HuH-7.5 (cell line): ENCODE results near the gene BUB1.
"Not testable (repeated sequence)": the region's sequence is repeated elsewhere in the genome, so short reads cannot be mapped to it uniquely, and the experiment has no call there.

Experiments
- DNase-seq: peaks from one replicate; pipeline ENCODE4 v3.0.0; 2011; ENCODE audit warnings: low spot score

BUB1 gene

DNA sequence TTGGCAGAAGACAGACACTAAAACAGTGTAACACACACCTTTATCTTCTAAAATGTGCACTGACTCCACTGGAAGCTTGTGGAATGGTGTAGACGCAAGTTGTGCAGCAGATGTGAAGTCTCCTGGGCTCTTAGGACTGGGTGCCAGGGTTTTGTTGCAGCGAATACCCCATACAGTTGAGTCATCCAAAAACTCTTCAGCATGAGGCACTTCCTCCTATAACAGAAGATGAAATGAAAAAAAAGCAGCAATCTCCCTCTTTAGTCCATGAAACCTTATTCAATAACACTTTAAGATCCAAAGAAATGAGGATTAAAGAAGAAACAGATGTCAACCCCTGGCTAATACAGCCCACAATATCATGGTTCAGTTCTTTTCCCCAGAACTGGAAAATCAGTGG lies 22.2 kb downstream of the BUB1 start:
- DNase-seq = no peak

DNA sequence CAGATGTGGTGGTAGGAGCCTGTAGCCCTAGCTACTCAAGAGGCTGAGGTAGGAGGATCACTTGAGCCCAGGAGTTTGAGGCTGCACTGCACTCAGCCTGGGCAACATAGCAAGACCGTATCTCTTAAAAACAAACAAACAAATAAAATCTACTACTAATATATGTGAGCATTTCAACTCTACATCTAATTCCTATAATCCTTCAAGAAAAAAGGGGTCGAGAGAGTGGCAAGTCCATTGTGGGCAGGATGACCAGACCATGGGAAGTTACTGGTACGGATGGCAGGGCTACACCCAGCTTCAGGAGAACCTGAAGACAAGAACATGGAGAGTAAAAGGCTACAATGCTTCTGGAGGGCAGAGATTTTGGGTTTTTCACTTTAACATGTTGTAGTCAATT lies 24.0 kb downstream of the BUB1 start:
- no peak for DNase-seq

DNA sequence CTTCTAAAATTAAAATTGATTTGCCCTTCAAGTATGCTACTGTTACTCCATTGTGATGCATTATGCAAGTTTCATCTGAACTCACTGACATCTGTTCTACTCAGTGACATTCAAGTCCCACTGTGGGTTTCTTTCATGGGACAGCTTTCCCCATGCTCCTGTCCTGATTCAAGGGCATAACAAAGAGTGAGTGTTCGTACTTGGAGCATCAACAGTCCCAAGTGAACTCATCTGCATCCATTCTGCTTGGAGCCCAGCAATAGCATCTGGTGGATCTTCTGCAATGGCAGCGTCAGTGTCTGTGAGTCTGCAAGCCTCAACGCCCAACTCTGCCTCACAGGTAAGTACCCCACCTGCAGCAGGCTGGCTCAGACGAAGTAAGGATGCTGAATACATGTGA lies 27.5 kb downstream of the BUB1 start:
- DNase-seq = no peak

DNA sequence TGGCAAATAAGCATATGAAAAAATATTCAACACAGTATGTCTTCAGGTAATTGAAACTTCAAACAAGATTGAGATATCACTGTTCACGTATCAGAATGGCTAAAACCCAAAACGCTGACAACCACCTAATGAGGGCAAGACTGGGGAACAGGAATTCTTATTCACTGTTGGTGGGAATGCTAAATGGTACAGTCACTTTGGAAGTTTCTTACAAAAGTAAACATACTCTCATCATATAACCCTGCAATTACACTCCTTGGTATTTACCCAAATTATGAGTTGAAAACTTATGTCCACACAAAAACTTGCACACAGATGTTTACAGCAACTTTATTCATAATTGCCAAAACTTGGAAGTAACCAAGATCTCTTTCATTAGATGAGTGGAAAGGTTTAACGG lies 30.1 kb downstream of the BUB1 start:
- no peak for DNase-seq

DNA sequence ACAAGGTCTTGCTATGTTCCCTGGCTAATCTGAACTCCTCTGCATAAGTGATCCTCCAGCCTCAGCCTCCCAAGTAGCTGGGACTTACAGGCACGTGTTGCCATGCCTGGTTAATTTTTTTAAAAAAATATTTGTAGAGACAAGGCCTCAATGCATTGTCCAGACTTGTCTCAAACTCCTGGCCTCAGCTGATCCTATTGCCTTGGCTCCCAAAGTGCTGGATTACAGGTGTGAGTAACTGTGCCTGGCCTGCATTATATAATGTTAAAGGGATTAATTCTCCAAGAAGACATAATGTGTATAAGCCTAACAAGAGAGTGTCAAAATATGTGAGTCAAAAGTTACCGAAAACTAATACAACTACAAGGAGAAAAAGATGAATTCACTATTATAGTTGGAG lies 32.2 kb downstream of the BUB1 start:
- no peak for DNase-seq

DNA sequence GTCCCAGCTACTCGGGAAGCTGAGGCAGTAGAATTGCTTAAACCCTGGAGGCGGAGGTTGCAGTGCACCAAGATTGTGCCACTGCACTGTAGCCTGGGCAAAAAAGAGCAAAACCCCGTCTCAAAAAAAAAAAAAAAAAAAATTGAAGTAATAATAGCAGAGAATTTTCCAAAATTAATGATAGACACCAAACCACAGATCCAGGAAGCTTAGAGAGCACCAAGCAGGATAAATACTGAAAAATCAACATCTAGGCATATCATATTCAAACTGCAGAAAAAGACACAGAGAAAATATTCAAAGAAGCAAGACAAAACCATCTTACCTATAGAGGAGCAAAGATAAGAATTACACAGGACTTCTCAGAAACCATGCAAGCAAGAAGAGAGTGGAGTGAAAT lies 33.5 kb downstream of the BUB1 start:
- no peak for DNase-seq

DNA sequence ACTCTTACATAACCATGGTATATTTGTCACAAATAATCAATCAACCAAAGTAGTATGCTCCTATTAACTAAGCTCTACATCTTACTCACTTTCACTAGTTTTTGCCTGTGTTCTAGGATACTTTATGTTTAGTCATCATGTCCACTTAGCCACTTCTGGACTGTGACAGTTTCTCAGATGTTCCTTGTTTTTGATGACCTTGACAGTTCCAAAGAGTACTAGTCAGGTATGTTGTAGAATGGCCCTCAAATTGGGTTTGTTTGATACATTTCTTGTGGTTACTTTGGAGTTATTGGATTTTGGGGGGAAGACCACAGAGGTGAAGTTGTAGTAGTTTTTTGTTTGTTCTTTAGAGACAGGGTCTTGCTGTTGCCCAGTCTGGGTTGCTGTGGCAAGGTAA lies 35.5 kb downstream of the BUB1 start:
- no peak for DNase-seq

DNA sequence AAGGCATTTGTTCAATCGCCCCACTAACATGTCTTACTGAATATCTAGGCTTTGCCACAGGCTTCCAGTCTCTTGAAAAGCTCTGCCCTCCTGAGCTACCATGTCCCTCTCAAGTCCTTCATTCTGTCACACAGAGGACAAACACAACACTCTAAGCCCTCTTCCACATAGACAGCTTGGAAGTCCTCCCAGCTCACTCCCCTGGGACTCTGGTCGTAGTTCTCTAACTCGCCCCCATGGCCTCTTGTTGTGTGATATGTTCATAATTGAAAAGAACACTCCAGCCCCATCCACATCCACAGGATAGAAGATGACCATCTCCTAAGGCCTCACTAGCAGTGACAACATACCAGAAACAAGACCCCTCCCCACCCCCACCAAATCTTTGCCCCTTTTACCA lies 37.9 kb downstream of the BUB1 start:
- no peak for DNase-seq

DNA sequence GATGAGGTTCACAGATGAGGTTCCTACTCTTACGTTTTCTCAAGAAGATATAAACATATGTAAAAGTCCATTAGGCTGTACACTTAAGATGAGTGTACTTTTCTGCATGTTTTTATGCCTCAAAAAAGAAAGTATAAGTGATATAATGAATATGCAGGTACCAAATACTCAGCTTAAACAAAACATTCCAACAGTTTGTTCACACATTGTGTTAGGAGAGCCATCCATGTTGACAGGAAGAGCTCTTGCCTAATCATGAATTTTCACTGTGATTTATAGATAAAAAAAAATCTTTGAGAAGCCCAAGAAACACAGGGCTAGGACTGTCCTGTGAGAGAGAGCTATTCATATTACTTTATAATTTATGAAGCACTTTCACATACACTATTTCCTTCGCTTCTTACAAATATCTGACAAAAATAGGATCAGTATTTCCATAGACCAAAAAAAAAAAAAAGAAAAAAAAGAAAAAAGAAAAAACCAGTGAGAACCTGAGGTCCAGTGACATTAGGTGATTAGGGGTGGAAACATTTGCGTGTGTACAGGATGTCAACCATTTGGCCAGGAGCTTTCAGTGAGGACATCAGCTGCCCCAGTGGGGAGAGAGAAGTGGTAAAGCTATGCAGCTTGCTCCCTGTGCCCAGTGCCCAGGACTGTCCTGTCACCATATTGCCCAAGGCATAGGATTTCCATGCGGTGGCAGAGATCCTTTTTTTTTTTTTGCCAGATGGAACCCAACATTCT lies 38.7 kb downstream of the BUB1 start:
- no peak for DNase-seq

DNA sequence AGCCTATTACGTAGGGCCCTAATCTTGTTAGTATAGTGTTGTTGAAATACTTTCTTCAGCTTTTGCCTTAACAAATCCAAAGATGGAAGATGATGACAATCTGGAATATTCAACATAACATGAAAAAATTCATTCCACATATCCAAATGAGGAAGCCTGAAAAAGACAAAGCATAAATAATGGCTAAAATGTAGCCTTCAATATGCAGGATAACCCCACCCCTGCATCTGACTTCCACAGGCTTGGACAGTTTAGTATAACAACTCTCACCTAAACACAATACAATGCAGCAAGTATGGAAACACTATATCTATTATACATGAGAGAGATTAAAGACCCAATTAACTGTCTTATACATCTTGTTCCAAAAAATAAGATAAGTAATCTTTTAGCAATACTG lies 39.9 kb downstream of the BUB1 start:
- DNase-seq = no peak

DNA sequence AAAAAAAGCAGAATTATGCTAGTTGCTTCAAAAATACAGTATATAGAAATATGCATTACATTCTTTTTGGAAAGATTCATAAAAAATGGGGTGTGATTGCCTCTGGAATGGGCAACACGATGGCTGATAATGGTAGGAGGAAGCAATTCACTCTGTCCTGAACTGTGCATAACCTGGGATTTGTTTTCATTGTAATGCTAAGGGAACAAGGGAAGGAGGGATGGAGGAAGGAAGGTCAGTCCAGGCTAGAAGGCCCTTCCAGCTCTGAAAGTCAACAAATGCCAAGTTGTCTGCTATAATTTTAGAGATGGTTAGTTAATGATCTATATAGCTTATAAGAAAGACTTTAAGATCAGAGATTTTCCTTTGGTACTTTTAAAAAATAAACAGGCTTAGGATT lies 40.8 kb downstream of the BUB1 start:
- DNase-seq = no peak

DNA sequence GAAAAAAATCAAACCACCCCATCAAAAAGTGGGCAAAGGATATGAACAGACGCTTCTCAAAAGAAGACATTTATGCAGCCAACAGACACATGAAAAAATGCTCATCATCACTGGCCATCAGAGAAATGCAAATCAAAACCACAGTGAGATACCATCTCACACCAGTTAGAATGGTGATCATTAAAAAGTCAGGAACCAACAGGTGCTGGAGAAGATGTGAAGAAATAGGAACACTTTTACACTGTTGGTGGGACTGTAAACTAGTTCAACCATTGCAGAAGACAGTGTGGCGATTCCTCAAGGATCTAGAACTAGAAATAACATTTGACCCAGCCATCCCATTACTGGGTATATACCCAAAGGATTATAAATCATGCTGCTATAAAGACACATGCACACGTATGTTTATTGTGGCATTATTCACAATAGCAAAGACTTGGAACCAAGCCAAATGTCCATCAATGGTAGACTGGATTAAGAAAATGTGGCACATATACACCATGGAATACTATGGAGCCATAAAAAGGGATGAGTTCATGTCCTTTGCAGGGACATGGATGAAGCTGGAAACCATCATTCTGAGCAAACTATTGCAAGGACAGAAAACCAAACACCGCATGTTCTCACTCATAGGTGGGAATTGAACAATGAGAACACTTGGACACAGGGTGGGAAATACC lies 41.8 kb downstream of the BUB1 start:
- DNase-seq = not testable (repeated sequence)

DNA sequence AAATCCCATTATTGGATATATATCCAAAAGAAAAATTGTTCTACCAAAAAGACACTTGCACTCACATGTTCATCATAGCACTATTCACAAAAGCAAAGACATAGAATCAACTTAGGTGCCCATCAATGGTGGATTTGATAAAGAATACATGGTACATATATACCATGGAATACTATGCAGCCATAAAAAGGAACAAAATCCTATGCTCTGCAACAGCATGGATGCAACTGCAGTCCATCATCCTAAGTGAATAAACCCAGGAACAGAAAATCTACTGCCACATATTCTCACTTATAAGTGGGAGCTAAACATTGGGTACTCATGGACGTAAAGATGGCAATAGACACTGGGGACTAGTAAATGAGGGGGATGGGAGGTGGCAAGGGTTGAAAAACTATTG lies 50.5 kb downstream of the BUB1 start:
- not testable (repeated sequence) for DNase-seq

DNA sequence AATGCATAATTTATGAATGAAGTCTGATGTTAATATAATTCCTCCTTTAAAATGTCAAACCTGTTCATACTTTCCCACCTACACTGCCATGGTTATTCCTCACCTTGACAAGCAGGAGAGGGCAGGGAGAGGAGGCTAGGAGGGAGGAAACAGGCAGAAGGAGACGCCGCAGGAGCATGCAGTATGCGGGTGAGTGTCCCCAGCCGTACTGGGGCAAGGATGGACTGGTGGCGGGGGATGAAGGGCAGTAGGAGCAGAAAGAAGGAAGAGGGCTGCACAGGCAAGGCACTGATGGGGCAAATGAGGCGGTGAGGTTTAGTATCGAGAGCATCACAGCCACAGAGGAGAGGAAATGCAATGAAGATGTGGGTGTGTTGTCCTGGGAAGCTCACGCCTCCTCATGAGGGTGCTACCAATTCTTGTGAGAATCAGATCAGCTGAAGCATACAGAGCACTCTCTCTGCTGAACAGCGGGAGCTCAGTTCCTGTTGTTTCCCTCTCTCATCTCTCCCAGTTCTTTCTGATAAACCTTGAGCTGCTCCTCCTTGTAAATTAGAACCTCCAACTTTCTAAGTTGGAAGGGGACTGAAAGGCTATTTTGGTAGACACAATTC lies 58.4 kb downstream of the BUB1 start:
- not testable (repeated sequence) for DNase-seq

DNA sequence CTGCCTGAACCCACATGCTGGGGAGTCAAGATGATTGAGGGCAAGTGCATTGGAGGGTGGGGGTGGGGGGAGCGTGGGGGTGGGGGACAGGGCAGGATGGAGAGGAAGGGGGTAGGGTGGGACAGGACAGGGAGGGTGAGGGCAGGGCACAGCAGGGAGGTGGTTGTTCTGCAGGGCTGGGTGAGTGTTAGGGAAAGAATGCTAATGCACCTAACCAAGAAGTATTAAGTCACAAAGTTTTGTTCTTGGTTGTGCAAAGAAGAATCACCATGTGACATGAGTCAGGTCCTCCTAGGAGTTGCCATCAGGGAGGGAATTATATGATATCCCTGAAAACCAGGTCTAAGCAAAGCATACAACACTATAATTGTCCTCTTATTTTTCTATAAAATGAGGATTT lies 63.9 kb downstream of the BUB1 start:
- not testable (repeated sequence) for DNase-seq

DNA sequence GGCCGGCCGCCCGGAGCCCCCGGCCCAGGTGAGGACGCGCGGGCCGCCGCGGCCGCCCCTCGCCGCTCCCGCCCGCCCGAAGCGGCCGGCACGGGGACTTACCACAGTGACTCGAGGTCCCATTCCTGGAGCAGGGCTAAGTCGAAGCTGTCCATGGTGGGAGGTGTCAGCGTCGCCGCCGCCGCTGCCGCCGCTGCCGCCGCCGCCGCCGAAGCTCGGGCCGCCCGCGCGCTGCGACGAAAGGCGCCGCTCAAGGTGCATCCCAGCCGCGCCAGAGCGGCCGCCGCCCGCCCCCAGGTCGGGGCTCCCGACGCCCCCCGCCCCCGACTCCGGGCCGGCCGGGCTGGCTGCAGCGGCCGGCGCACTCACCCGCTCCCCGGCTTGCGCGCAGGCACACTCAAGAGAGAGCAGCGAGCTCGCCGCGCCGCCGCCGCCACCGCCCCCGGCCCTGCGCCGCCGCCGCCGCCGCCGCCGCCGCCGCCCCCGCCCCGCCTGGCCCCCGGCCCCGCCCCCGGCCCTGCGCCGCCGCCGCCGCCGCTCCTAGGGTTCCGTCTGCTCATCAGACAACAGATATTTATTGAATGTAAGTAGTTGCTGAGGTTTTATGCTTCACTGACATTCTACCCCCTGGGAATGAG lies 67.1 kb downstream of the BUB1 start:
- DNase-seq = not testable (repeated sequence)

DNA sequence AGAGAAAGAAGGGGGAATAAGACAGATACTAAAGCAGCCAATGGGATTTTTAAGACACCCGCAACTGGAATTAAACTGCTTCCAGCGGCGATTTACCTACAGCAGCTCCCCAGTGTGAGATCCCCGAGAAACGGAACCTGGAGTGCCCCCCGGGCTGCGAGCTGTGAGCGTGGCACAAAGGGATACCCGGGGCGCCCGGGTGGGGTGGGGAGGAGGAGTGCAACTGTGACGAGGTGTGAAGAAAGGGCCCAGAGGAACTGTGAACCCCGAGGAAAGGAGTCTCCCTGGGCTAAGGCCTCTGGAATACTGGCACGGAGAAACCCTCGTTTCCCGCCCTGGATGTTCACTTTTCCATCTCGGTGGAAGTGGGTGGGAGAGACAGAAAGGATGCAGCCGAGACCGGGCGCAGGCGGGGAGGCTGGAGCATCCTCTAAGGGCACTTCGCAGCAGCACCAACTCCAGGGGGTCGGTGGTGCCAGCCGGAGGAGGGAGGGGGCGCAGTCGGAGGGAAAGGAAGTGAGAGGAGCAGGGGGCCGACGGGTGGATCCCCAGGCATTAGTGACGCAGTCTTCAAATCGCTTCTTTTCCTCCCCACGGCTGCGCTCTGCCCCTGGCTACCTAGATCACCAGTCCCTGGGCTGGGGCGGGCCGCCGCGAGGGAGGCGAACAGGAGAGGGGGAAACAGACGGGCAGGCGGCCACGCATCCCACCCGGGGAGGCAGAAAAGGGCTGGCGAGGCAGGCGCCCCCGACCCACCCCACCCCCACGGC lies 67.8 kb downstream of the BUB1 start:
- not testable (repeated sequence) for DNase-seq

DNA sequence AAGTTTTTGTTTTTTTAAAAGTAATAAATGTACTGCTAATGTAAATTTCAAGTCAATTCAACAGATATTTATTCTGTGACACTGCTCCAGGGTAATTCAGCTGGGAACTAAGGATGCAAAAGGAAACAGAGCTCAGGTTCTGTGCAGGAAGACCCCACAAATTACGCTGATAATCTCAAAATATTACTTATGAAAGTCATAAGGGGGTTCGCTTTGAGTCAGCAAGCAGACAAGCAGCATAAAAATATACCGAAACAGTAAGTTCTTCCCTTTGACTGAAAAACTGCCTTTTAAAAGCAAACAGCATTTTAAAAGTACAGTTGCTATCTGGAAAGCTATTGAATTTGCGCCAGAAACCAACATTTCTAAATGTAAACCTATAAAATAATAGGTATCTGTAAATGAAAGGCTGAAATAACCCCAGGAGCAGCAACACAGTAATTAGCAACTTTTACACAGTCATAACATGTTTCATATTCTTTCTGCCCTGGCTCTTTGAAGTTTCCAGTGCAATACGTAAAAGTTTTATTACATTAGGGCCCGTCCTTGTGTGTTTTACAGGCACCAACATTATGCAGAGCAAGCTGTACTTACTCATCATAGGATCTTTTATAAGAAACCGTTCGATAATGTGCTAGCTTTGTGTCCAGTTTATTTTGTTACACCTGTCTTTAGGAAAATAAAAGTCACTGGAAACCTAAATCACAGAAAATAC lies 68.9 kb downstream of the BUB1 start:
- not testable (repeated sequence) for DNase-seq

DNA sequence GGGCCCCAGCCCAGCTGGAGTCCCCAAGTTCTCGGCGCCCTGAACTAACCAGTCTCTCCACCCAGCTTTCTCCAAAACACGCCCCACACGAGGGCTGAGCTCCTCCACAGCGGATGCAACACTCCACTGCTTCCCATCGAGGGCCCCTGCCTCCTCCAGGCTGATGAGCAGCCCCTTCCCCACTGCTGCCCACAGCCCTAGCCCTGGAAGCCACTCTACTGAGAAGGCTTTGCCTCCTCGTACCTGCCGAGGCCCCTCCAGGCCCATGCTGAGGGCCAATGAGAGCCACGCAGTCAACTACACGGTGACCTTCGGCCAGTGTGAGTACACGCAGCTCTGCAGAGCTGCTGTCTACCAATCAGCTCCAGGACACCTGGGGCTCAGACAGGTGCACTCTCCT lies 72.8 kb downstream of the BUB1 start:
- not testable (repeated sequence) for DNase-seq

DNA sequence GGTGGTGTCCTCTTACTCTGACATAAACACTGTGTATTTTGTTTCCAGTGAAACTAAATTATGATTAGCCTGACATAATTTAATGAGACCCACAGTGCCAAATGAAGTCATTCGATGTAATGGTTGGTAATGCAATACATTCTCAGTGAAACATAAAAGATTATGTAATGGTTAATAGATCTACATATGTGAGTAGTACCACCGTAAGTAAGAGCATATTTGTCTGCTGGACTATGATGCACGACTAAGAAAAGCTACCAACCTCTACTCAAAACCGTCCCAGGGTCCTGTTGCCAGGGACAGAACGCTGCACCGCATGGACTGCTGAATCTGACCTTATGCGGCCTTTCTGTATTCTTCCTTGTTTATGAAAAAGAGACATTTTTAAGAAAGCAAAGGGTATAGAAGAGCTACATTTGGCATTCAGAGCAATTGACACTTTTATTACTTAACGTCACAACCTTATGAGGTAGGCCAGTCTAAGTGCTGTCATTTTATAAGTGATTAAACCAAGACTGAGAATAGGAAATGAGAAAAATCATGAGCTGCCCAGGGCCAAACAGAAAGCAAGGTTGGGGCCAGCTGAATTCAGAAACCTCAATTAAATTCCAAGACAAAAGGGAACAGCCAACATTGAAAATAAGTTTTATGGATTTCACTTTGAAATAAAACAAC lies 73.8 kb downstream of the BUB1 start:
- not testable (repeated sequence) for DNase-seq

DNA sequence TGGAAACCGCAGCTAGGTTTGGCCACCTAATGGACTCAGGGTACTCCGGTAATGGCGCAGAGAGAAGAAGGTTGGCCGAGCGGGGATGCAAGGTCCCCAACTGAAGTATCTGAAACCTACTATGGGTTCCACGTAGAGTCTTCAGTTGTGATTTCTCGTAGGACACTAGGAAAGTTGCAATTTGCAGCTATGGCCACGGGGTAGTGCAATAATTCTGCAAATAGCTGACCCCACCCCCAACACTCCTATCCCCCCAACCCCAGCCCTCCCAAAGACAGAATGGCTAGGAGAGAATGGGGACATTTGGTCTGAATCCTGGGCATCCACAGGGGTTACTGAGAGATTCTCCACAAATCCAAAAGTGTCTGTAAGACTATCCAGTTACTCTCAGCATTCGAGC lies 75.7 kb downstream of the BUB1 start:
- DNase-seq = not testable (repeated sequence)
